GM21528 (cell line): ENCODE results near the gene BCKDK.

ENCODE experiments used
- ATAC-seq: cut with Tn5 transposase; IDR thresholded peaks from one replicate; pipeline ENCODE4 v1.9.1; 2021; ENCODE audit warnings: mild to moderate bottlenecking, moderate library complexity; ENCODE audit not compliant: unreplicated experiment, low FRiP score

Gene BCKDK

DNA sequence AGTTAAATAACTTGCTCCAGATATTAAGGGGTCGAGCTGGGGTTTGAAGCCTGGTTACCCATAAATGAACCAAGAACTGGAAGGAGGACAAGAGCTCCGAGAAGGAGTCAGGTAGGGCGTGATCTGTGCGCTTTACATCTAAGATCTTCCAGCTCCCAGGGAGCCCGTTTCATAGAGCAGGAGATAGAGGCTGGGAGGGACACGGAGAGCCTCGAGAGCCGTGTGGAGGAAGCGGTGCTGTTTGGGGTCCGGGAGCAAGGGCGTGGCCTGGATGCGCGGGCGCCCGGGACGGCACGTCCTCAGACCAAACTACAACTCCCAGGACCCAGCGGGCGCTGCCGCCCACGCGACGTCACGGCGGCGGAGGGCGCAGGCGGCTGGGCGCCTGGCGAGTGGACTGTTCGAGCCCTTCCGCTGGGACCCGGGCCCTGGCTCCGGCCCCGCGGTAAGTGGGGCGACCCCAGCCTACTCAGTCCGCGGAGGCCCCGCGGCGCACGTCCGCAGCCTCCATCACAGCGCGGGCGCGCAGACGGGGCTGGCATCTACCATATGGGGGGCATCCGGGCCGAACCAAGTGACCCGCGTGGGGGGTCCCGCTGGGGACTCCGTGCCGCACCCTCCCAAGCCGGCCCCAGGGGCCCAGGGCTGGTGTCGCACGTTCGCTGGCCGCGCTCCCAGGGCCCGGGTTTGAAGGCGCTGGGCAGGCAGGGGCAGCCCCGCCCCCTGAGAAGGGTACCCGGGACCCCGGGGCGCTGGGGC is at the start of gene BCKDK:
Gene BCKDK, plus strand, starts transcription at position 352 of the 759 bp plus-strand sequence. CDS start 838 bp downstream, outside the sequence.
- peak; percentile 81 for ATAC-seq

- no peak for ATAC-seq
These were observed 46.9 kb upstream of the BCKDK start for GRCh38 chr16:31061126-31061812.

- no peak for ATAC-seq
These were observed 46.3 kb upstream of the BCKDK start for GRCh38 chr16:31061813-31062440.

GRCh38 chr16:31063495-31063842 is 44.7 kb upstream of the BCKDK start:
- ATAC-seq, result no peak

DNA sequence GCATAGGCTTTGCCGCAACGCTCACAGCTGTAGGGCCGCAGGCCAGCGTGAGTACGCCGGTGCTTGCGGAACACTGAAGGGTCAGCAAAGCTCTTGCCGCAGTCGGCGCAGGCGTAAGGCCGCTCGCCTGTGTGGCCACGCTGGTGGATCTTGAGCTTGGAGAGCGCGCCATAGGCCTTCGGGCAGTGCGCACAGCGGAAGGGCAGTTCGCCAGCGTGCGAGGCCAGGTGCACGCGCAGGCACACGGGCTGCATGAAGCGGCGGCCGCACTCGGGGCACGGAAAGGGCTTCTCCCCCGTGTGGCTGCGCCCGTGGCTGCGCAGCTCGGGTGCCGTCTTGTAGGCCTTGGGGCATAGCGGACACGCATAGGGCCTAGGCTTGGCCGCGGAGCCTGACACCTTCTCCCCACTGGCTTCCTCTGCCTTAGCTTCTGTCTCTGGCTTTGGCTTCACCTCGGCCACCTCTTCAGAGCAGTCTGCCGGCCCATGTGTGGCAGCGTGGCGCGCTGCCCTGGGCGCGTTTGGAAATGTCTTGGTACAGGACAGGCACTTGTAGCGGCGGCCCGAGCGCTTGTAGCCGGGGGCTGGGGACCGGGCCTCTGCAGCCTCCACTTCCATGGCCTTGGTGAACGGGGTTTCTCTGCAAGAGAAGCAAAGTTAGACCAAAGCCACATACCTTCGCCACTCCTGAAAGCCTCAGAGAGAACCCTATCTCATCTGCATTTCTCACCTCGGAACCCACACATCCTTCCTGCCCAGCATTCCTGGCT is 44.2 kb upstream of the BCKDK start:
- ATAC-seq, result no peak

DNA sequence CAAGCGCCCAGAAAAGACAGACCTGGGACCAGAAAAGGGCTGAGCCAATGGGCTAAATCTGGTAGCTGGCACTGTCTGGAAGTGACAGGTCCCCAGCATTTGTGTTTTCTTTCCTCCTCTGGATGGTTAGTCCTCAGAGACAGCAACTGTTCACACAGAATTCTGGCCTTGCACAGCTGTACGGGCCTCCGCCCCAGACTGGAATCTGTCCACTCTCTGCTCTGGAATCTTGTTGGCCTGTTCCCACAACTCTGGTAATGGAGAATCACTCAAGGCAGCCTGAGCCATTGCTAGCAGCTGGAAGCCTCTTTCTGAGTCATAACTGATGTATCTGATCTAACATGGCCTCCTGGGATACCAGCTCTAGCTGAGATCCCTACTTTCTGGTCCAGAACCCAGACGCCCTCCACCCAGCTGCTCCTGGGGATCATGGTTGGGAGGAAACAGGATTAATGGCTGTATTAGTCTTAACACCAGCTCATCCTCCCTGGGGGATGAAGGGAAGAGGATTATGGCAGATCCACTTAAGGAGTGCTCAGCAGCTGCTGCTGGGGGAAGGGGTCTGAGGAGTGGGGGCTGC is 43.2 kb upstream of the BCKDK start:
- ATAC-seq, result no peak

GRCh38 chr16:31067342-31067741 is 40.8 kb upstream of the BCKDK start:
- ATAC-seq, result no peak

DNA sequence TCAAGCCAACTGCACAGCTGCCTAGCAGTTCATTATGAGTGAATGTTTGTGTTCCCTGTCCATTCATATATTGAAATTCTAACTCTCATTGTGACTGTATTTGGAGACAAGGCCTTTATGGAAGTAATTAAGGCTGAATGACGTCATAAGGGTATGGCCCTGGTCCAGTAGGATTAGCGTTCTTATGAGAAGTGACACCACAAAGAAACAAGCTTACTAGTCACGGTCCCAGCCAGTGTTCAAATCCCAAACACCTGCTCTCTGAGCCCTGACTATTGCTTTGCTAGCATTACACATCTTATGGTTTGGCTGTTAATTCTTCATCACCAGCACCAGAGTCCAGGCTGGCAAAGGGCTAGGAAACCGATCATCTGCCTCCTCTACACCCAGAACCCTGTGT is 36.3 kb upstream of the BCKDK start:
- ATAC-seq, result no peak

- ATAC-seq, result peak; percentile 10
These were observed 35.5 kb upstream of the BCKDK start for GRCh38 chr16:31072540-31073141.

- peak; percentile 54 for ATAC-seq
These were observed 34.8 kb upstream of the BCKDK start for GRCh38 chr16:31073142-31073969.

- ATAC-seq, result peak; percentile 73
These were observed 34.0 kb upstream of the BCKDK start, which contains the start of the genes ZNF646 and ZNF668 for GRCh38 chr16:31073970-31074813. ZNF646 (plus strand) TSS chr16:31074422; CDS start chr16:31076325, 1,903 bp downstream. ZNF668 (minus strand) TSS chr16:31074240; CDS start chr16:31064459, 9,781 bp downstream.

- no peak for ATAC-seq
These were observed 33.4 kb upstream of the BCKDK start for GRCh38 chr16:31074814-31075183.

- no peak for ATAC-seq
These were observed 31.9 kb upstream of the BCKDK start for GRCh38 chr16:31076319-31076718.

DNA sequence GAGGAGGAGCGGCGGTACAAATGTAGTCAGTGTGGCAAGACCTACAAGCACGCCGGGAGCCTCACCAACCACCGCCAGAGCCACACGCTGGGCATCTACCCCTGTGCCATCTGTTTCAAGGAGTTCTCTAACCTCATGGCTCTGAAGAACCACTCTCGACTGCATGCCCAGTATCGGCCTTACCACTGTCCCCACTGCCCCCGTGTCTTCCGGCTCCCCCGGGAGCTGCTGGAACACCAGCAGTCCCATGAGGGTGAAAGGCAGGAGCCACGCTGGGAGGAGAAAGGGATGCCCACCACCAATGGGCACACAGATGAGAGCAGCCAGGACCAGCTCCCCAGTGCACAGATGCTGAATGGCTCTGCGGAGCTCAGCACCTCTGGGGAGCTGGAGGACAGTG is 31.2 kb upstream of the BCKDK start:
- no peak for ATAC-seq

DNA sequence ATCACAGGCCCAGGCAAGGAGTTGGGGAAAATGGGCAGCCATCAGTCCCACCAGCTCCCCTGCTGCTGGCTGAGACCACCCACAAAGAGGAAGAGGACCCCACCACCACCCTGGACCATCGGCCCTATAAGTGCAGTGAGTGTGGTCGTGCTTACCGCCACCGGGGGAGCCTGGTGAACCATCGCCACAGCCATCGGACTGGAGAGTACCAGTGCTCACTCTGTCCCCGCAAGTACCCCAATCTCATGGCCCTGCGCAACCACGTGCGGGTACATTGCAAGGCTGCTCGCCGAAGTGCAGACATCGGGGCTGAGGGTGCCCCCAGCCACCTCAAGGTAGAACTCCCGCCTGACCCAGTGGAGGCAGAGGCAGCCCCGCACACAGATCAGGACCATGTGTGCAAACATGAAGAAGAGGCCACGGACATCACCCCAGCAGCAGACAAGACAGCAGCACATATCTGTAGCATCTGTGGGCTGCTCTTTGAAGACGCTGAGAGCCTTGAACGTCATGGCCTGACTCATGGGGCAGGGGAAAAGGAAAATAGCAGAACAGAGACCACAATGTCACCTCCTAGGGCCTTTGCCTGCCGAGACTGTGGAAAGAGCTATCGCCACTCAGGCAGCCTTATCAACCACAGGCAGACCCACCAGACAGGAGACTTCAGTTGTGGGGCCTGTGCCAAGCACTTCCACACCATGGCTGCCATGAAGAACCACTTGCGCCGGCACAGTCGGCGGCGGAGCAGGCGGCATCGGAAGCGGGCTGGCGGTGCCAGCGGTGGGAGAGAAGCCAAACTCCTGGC is 30.4 kb upstream of the BCKDK start:
- no peak for ATAC-seq

- no peak for ATAC-seq
These were observed 29.4 kb upstream of the BCKDK start for GRCh38 chr16:31078597-31079341.
